OCI-LY3 (cell line): Measurements from ENCODE around the gene UST.
A peak's percentile ranks its signal among the peaks of the same experiment; 100 is the strongest.

ENCODE experiments used
- H2AFZ ChIP-seq: fragments of 200-600, 300-600 bp; shearing (Covaris generic); 2 replicates; pipeline ENCODE4 v1.6.0; 2014; ENCODE audit warnings: antibody characterized with exemption, low read depth, low read length
- H3K27ac ChIP-seq: fragments of 200-600, 300-600 bp; sonication (generic); 2 replicates; pipeline ENCODE4 v1.5.1; 2014; ENCODE audit warnings: mild to moderate bottlenecking, low read length, moderate library complexity, mixed read lengths
- H3K27me3 ChIP-seq: fragments of 200-600, 300-600 bp; sonication (generic); 2 replicates; pipeline ENCODE4 v1.6.1; 2014; ENCODE audit warnings: low read depth, low read length, mixed read lengths
- H3K36me3 ChIP-seq: fragments of 200-600, 300-600 bp; sonication (generic); replicated peaks from 2 replicates; pipeline ENCODE3; 2014; ENCODE audit warnings: low read depth, low read length, mixed read lengths
- H3K4me1 ChIP-seq: fragments of 300-600, 200-600 bp; sonication (generic); 2 replicates; pipeline ENCODE4 v1.6.1; 2014; ENCODE audit warnings: low read length, mixed read lengths
- H3K4me2 ChIP-seq: fragments of 200-600, 300-600 bp; sonication (generic); 2 replicates; pipeline ENCODE4 v1.6.1; 2014; ENCODE audit warnings: low read length, mixed read lengths
- H3K4me3 ChIP-seq: fragments of 300-600, 200-600 bp; sonication (generic); 2 replicates; pipeline ENCODE4 v1.5.1; 2014; ENCODE audit warnings: antibody characterized with exemption, mild to moderate bottlenecking, low read length, moderate library complexity
- H3K79me2 ChIP-seq: fragments of 300-600, 200-600 bp; shearing (Covaris generic); 2 replicates; pipeline ENCODE4 v1.6.1; 2014; ENCODE audit warnings: mild to moderate bottlenecking, low read length, mixed read lengths
- H3K9ac ChIP-seq: fragments of 300-600, 200-600 bp; shearing (Covaris generic); 2 replicates; pipeline ENCODE4 v1.6.0; 2014; ENCODE audit warnings: mild to moderate bottlenecking, low read length, moderate library complexity
- H3K9me3 ChIP-seq: fragments of 200-600, 300-600 bp; shearing (Covaris generic); 2 replicates; pipeline ENCODE4 v1.6.1; 2014; ENCODE audit warnings: low read length, mixed read lengths; ENCODE audit not compliant: insufficient read depth
- H4K20me1 ChIP-seq: fragments of 200-600, 300-600 bp; sonication (generic); 2 replicates; pipeline ENCODE4 v1.6.1; 2016; ENCODE audit warnings: low read length, mixed read lengths; ENCODE audit not compliant: insufficient read depth
- CTCF ChIP-seq: fragments of 200-600, 300-600 bp; sonication (generic); IDR thresholded peaks from 2 replicates; pipeline ENCODE4 v1.5.1; 2014; ENCODE audit warnings: antibody characterized with exemption, low read length, low read depth
- EZH2phosphoT487 ChIP-seq: fragments of 200-600 bp; shearing (Covaris generic); IDR thresholded peaks from 2 replicates; pipeline ENCODE4 v1.6.1; 2018; ENCODE audit warnings: antibody characterized with exemption, mixed run types, low read depth

UST gene

GRCh38 chr6:149028767-149029405 lies 282.1 kb downstream of the UST start:
- TF ChIP-seq CTCF (peak; percentile 70), EZH2phosphoT487 (no peak)
- peaks cover 49% of the 10 kb centered on the region for H3K79me2 ChIP-seq
- H3K27me3 ChIP-seq = no peaks in the 10 kb centered on the region
- H3K9me3 ChIP-seq = no peaks in the 10 kb centered on the region
- H3K4me1 ChIP-seq = peaks cover 43% of the 10 kb centered on the region
- H3K27ac ChIP-seq = peak overlapping the region; percentile 61
- peaks cover 40% of the 10 kb centered on the region for H3K36me3 ChIP-seq
- peaks cover 4% of the 10 kb centered on the region; the same call in 1 of the 2 replicates for H4K20me1 ChIP-seq
- no peak overlapping the region for H3K4me3 ChIP-seq
- H3K4me2 ChIP-seq = peak overlapping the region; percentile 51
- no peak overlapping the region for H2AFZ ChIP-seq
- peak overlapping the region; percentile 52; the same call in 1 of the 2 replicates for H3K9ac ChIP-seq

GRCh38 chr6:149031201-149031858 lies 284.5 kb downstream of the UST start:
- H2AFZ ChIP-seq = no peak overlapping the region
- peaks cover 4% of the 10 kb centered on the region; the same call in 1 of the 2 replicates for H4K20me1 ChIP-seq
- peak overlapping the region; percentile 98 for H3K4me2 ChIP-seq
- peaks cover 49% of the 10 kb centered on the region for H3K79me2 ChIP-seq
- no peaks in the 10 kb centered on the region for H3K9me3 ChIP-seq
- peak overlapping the region; percentile 100 for H3K9ac ChIP-seq
- H3K4me3 ChIP-seq = peak overlapping the region; percentile 94
- TF ChIP-seq CTCF = no peak
- no peak for TF ChIP-seq EZH2phosphoT487
- H3K36me3 ChIP-seq = peaks cover 22% of the 10 kb centered on the region
- peak overlapping the region; percentile 100 for H3K27ac ChIP-seq
- H3K27me3 ChIP-seq = no peaks in the 10 kb centered on the region
- peaks cover 67% of the 10 kb centered on the region for H3K4me1 ChIP-seq

- Histone ChIP-seq H3K4me1 (peaks cover 71% of the 10 kb centered on the region), H3K4me3 (peak overlapping the region; percentile 94), H3K4me2 (peak overlapping the region; percentile 98), H2AFZ (no peak overlapping the region), H3K36me3 (peaks cover 15% of the 10 kb centered on the region), H3K9ac (peak overlapping the region; percentile 100), H3K27me3 (no peaks in the 10 kb centered on the region), H3K9me3 (no peaks in the 10 kb centered on the region), H3K79me2 (peaks cover 46% of the 10 kb centered on the region), H3K27ac (peak overlapping the region; percentile 100), H4K20me1 (peaks cover 4% of the 10 kb centered on the region; the same call in 1 of the 2 replicates)
- no peak for TF ChIP-seq EZH2phosphoT487
- TF ChIP-seq CTCF = no peak
Measured at GRCh38 chr6:149031859-149032598, 285.2 kb downstream of the UST start.
